Lung (tissue), 12 donors: ENCODE measurements around the gene KIF3C. TPM values are rescaled to one million over a fixed set of nuclear protein-coding genes. Genes with fewer than 3 reads are reported as not detected.

ENCODE experiments used
- ATAC-seq: fragments of 200-7000 bp; cut with Tn5 transposase; one replicate; pipeline ENCODE4 v1.9.1; 2020; ENCODE audit warnings: moderate number of reproducible peaks; ENCODE audit not compliant: insufficient read depth, low FRiP score
- DNase-seq, 3 donors: peaks; one replicate each; pipeline ENCODE4 v3.0.0-alpha.2; 2013 to 2017
- H3K27ac ChIP-seq, 2 donors: one replicate each; pipeline ENCODE4 v1.5.1; 2013; ENCODE audit warnings: mild to moderate bottlenecking in 2 of 2, moderate library complexity in 2 of 2, control low read depth in 1 of 2, inconsistent platforms in 1 of 2, low read depth in 1 of 2, low read length in 1 of 2
- H3K27me3 ChIP-seq, 3 donors: one replicate each; pipeline ENCODE4 v1.5.1; 2013; ENCODE audit warnings: low read length in 2 of 3; ENCODE audit not compliant: control insufficient read depth in 3 of 3, insufficient read depth in 3 of 3
- H3K36me3 ChIP-seq, 4 donors: one replicate each; pipeline ENCODE4 v1.5.1; 2013; ENCODE audit warnings: low read length in 4 of 4, mild to moderate bottlenecking in 1 of 4, moderate library complexity in 1 of 4; ENCODE audit not compliant: control insufficient read depth in 4 of 4, insufficient read depth in 4 of 4
- H3K4me1 ChIP-seq, 5 donors: one replicate each; pipeline ENCODE4 v1.5.1; 2013; ENCODE audit warnings: low read length in 5 of 5, mild to moderate bottlenecking in 2 of 5, moderate library complexity in 1 of 5; ENCODE audit not compliant: control insufficient read depth in 5 of 5, insufficient read depth in 5 of 5
- H3K4me3 ChIP-seq: one replicate; pipeline ENCODE4 v1.5.1; 2013; ENCODE audit warnings: mild to moderate bottlenecking, control low read depth, moderate library complexity
- H3K9ac ChIP-seq, 2 donors: one replicate each; pipeline ENCODE4 v1.5.1; 2013; ENCODE audit warnings: low read length in 2 of 2, control low read depth in 1 of 2; ENCODE audit not compliant: insufficient read depth in 1 of 2
- H3K9me3 ChIP-seq, 4 donors: one replicate each; pipeline ENCODE4 v1.5.1; 2013; ENCODE audit warnings: low read length in 3 of 4, mild to moderate bottlenecking in 1 of 4, moderate library complexity in 1 of 4; ENCODE audit not compliant: control insufficient read depth in 4 of 4, insufficient read depth in 3 of 4
- CTCF ChIP-seq: IDR thresholded peaks from 2 replicates; pipeline ENCODE4 v1.5.1; 2012; ENCODE audit warnings: mild to moderate bottlenecking; ENCODE audit errors: control extremely low read depth, extremely low read depth
- WGBS, 2 donors: extraction: QIAGEN DNeasy Blood & Tissue Kit; methylation state at CpG; one replicate each; pipeline ENCODE4 v1.1.7; 2013; 5-methylcytosine and 5-hydroxymethylcytosine counted together
- polyA plus RNA-seq, 2 donors: library from polyadenylated mRNA; stranded (reverse); fragments of 200-250 nt; gene quantifications; one replicate each; pipeline ENCODE4 v1.2.1, GENCODE V29; 2013
- total RNA-seq, 2 donors: library from RNA; depleted of rRNA in 1 of 2; stranded (reverse); fragments of >200 nt in 1 of 2; gene quantifications; one replicate each; pipeline ENCODE4 v1.2.1, GENCODE V29; 2014 to 2021
- donor health status: control.
- donor health status: control.
- donor health status: Bipolar disorder and iron deficiency.
- donor health status: healthy.
- donor health status: DM: yes; HTN: yes; CAD: no.

KIF3C gene
- total and polyA plus RNA-seq, 4 donors = 1.1 to 6.2 (median 4.2) TPM

GRCh38 chr2:25966531-25967270 is 15.6 kb downstream of the KIF3C start:
- H3K27ac ChIP-seq = no peak overlapping the region
- no peak overlapping the region for H3K9ac ChIP-seq
- no peak for TF ChIP-seq CTCF
- H3K9me3 ChIP-seq = no peaks in the 10 kb centered on the region
- H3K4me3 ChIP-seq = no peak overlapping the region
- 95 to 97% methylated on average over 7 of the region's 7 CpGs for WGBS, 2 donors
- H3K4me1 ChIP-seq = peaks cover 0 to under 1% (median 0%) of the 10 kb centered on the region in 5 donors
- peaks cover 0 to 4% (median 2%) of the 10 kb centered on the region in 4 donors for H3K36me3 ChIP-seq
- no peak for ATAC-seq
- DNase-seq = no peak
- no peaks in the 10 kb centered on the region for H3K27me3 ChIP-seq

- Histone ChIP-seq H3K27ac (no peak overlapping the region), H3K4me3 (no peak overlapping the region), H3K4me1 (peaks cover 0 to 3% (median 0%) of the 10 kb centered on the region in 5 donors), H3K9me3 (no peaks in the 10 kb centered on the region), H3K27me3 (no peaks in the 10 kb centered on the region), H3K36me3 (peaks cover 0 to under 1% (median 0%) of the 10 kb centered on the region in 4 donors), H3K9ac (no peak overlapping the region)
- no peak for ATAC-seq
- no peak for TF ChIP-seq CTCF
- 92 to 93% methylated on average over 7 of the region's 7 CpGs for WGBS, 2 donors
- no peak for DNase-seq
Observed at GRCh38 chr2:25964891-25965290, 17.4 kb downstream of the KIF3C start.

GRCh38 chr2:25960920-25961319 is 21.4 kb downstream of the KIF3C start:
- Histone ChIP-seq H3K27me3 (no peaks in the 10 kb centered on the region), H3K27ac (no peak overlapping the region), H3K36me3 (no peaks in the 10 kb centered on the region), H3K4me3 (no peak overlapping the region), H3K4me1 (peaks cover 0 to 3% (median 0%) of the 10 kb centered on the region in 5 donors), H3K9me3 (no peaks in the 10 kb centered on the region), H3K9ac (no peak overlapping the region)
- ATAC-seq (no peak), DNase-seq (peak in 2 of 3 donors; percentile 36 to 49)
- 18 to 40% methylated on average over 2 of the region's 2 CpGs for WGBS, 2 donors
- TF ChIP-seq CTCF = no peak
